ENCODE data around the gene MYO3B.
"Not testable (repeated sequence)": the region's sequence is repeated elsewhere in the genome, so short reads cannot be mapped to it uniquely, and the experiment has no call there.

The MYO3B gene

GRCh38 chr2:170163411-170164065, 14.4 kb upstream of the MYO3B start:
- no peak for DNase-seq

GRCh38 chr2:170165129-170165528, 12.8 kb upstream of the MYO3B start:
- peak; percentile 42 for DNase-seq

DNA sequence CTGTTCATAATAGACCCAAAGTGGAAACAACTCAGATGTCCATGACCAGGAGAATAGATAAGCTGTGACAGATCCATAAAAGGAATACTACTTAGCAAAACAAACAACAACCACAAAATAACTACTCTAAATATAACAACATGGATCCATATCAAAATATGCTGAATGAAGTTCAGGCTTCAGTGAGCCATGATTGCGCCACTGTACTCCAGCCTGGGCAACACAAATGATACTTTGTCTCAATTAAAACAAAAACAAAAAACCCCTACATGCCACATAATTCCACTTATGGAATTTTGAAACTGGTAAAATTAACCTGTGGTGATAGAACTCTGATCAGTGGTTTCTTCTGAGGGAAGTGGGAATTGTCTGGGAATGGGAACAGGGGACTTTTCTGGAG, 11.2 kb upstream of the MYO3B start:
- DNase-seq, result no peak

DNA sequence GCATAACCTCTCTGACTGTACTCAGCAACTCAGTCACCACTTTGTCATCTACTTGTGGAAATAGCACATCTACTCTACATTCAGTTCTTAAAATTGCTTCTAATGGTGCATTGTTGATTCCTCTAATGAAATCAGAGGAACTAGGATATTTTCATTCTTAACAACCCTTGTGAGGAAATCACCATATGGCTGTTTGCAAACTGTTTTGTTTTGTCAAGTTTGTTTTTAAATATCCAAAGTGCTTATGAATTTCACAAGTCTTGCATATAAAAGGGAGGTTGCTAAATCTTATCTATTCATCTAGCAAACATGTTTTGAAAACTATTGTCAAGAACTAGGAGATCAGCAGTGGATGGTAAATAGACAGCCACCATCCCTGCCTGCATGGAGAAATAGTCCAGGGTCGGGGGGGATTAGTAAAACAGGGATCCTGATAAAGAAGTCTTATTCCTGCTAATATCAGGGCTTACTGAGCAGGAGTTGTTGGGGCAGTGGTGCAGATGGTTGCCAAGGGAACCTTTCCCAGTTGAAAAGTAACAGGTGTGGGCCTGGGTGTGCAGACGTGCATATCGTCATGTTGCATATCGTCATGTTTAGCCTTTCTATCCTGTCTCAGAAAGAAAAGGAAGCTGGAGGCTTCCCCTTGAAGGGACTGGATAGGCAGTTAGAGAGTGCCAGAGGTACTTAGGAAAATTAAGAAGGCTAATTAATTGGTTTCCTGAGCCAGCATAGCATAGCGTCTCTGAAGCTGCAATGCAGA, 7.5 kb upstream of the MYO3B start:
- no peak for DNase-seq

DNA sequence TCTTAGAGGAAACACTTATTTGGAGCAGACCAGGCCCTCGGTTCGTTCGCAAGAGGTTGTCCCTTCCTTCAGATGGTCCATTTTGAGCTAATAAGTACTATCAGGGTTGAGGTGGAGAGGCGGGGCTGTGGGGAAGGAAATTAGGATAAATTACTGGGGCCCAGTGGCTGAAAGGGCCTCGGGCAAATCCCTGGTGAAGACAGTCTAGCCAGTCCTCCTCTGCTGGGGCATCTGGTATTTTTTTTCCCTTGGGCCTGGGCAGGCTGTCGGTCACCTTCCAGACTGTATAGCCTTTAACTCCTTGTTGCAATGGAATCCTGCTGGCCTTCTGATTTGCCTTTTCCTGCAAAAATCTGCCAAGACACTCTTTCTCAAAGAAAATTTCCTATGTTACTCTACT, 1.7 kb upstream of the MYO3B start:
- DNase-seq, result no peak

DNA sequence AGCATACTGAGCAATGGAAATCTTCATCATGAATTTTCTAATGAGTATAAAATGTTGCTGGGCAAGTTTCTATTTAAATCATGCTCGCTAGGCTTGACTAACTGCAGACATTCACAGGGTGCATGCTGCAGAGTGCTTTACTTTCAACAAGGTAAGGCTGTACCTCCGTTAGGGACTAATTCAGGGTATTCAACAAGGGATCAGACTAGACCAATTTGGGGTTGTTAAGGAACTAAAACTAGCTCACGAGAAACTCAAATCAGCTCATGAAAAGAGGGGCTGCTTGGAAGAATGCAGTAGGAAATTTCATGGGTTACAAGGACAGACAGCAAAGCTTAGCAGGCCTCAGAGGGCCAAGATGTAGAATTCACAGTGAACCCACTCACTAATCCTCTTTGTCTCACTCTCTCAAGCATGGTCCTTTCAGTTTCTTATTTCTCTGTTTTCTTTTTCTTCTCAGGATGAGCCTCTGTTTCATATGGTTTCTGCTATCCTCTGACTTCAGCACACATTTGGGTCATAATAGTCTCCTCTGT, 2.2 kb downstream of the MYO3B start:
- DNase-seq, result no peak

DNA sequence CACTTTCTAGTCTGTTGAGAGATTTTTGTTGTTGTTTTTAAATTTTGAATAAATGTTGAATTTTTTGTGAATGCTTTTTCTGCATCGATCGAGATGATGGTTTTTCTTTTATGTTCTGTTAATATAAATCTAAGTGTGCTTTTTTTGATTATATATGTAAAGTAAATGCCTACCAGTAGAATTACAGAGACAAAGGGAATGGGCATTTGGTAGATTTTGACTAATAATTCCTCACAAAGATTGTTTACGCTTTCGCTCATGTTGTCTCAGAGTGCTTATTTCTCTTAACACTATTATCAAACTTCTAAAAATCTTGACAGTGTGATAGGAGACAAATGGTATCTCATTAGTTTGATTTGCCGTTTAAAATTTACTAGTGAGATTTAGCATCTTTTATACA, 3.7 kb downstream of the MYO3B start:
- no peak for DNase-seq

GRCh38 chr2:170185319-170185718, 7.4 kb downstream of the MYO3B start:
- DNase-seq, result no peak

GRCh38 chr2:170189757-170190156, 11.8 kb downstream of the MYO3B start:
- DNase-seq, result no peak

GRCh38 chr2:170190172-170190571, 12.2 kb downstream of the MYO3B start:
- DNase-seq, result no peak

DNA sequence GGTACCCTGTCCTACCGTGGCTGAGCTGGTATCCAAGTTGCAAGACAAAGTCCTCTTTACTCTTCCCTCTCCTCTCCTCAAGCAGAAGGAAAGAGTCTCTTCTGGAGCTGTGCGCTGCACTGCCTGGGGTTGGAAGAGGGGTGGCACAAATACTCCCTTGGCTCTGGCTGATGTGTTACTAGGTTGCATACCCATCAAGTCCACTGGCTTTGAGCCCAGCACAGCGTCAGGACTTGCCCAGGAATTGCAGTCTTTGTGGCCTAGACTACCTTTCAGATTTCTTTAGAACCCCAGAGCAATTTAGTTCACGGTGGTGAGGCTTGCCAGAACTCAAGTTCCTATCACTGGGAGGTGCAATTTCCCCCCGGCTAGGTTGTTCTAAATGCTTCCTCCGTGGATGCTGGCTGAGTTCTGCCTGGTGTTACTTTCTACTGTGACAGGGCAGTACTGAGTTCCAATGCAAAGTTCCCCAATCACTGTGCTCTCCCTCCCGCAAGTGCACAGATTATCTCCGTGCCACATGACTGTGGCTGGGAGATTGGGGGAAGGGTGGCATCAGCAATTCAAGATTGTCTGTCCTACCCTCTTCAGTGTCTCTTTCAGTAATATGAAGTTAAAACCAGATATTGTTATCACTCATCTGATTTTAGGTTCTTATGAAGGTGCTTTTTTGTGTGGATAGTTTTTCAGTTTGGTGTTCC, 13.4 kb downstream of the MYO3B start:
- DNase-seq, result no peak

DNA sequence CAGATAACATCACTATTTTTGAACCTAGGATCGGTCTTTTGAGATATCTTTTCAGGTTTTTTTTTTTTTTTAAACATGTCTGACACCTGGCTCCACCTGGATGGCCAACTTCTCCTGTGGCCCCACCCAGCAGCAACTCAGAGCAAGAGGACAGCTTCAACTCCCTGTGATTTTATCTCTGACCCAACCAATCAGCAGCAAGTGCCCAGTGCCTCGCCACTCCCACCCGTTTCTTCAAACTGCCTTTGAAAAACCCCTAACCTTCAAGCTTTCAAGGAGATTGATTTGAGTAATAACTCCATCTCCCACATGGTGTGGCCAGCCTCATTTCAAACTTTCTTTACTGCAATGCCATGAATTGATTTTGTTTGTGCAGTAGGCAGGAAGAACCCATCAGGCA, 19.0 kb downstream of the MYO3B start:
- DNase-seq, result no peak

GRCh38 chr2:170201275-170201674, 23.3 kb downstream of the MYO3B start:
- no peak for DNase-seq

DNA sequence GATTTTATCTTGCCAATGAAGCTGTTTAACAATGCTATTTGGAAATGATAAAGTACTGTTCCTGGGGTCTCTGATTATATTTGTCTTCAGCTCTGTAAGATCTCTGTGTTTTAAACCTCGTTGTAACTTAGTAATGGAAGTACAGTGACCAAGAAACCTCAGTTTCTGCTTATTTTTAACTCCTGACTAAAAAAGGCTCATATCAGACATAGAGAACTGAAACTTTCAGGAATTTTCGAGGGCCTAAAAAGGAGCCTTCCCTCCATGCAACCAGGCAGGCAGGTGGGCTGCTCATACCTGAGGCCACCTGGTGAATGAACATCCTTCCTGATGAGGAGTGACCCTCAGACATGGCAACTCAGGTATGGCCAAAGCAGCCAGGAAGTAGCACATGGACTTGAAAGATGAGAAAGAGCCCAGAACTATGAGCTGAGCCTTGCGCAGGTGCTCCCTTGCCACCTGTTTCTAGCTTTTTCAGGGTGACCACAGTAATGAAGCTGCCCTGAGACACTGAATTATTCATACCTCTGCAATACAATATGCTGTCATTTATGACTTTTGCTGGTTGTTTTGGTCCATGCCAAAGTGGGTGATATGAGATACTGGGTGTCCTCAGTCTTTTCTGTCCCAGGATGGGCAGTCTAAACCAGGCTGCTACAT, 23.9 kb downstream of the MYO3B start:
- DNase-seq, result no peak

GRCh38 chr2:170202437-170202836, 24.5 kb downstream of the MYO3B start:
- DNase-seq, result no peak

GRCh38 chr2:170204298-170204951, 26.5 kb downstream of the MYO3B start:
- no peak for DNase-seq

DNA sequence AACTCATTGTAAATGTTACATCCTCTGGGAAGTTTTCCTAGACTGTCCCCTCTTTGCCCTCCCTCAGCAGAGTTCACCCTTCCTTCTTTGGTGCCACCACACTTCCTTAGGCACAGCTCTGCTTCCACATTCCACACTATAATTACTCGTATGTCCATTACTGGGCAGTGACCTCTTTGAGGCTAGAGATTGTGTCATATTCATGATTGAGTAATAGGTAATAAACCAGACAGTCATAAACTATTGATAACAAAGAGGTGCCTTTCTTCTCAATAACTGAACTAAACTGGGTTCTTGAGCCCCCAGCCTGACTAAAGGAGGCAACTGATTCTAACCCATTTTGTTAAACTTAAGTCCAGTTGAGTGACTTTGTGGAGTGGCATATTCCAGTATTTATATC, 28.3 kb downstream of the MYO3B start:
- no peak for DNase-seq

GRCh38 chr2:170206805-170207407, 29.0 kb downstream of the MYO3B start:
- no peak for DNase-seq

DNA sequence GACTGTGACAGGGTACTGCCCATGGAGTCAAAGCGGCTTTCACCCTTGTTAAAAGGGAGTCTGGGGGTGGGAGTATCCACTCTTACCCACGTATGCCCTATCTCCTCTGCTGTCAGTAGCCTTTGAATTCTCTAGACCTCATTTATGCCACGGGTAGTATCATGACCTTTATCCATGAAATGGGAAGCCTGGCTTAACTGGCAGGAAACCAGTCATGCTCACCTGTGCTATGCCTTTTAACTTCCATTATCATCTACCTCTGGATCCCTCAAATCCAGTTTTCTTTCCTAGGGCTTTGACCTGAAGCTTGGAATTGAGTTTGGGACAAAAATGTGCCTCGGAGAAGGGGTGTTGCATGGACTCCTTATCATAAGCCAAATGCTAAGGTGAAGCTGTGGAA, 30.0 kb downstream of the MYO3B start:
- DNase-seq, result no peak

DNA sequence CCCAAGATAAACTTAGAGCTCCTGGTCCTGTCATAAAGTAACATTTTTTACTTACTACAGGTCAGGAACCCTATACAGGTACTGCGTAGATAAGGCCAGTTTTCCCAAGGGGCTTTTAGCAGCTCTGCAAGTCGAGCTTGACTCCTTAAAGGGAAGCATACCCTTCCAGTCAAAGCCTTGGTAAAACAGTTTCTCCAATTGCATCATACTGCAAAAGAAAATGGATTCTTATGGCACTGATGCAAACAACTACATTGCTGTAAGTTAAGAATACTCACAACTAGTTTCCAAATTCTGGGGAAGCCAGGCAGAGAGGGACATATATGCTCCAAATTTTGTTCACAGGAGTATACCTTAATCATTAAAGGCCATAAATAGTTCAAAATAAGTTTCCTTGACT, 31.0 kb downstream of the MYO3B start:
- DNase-seq, result no peak

- no peak for DNase-seq
Observed at GRCh38 chr2:170212625-170213280, 34.8 kb downstream of the MYO3B start.

DNA sequence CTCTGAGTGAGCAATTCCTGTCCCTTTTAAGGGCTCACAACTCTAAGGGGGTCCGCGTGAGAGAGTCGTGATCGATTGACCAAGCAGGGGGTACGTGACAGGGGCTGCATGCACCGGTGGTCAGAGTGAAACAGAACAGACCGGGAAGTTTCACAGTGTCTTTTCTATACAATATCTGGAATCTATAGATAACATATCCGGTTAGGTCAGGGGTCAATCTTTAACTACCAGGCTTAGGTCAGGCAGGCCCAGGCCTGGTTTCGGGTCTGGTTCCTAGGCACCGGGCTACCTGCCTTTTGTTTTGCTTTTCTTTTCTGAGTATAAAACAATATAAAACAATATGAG, 35.3 kb downstream of the MYO3B start:
- DNase-seq, result not testable (repeated sequence)
